WI38 (cell line): ENCODE measurements around the gene ZBTB44.

Source experiments
- H3K4me3 ChIP-seq: 2 replicates; pipeline ENCODE4 v1.5.1; 2011; ENCODE audit warnings: low read depth, mild to moderate bottlenecking, control low read depth, low read length
- CTCF ChIP-seq: IDR thresholded peaks from 2 replicates; pipeline ENCODE4 v1.5.1; 2012; ENCODE audit warnings: low read depth, mild to moderate bottlenecking, control low read depth, low read length

Gene ZBTB44

GRCh38 chr11:130191896-130192295, 122.8 kb downstream of the ZBTB44 start:
- no peak for TF ChIP-seq CTCF

GRCh38 chr11:130190371-130190881, 124.3 kb downstream of the ZBTB44 start:
- no peak for TF ChIP-seq CTCF

More at GRCh38 chr11:130191896-130192295, 122.8 kb downstream of the ZBTB44 start:
- H3K4me3 ChIP-seq, result no peak overlapping the region

GRCh38 chr11:130189492-130190210, 125.1 kb downstream of the ZBTB44 start:
- H3K4me3 ChIP-seq, result no peak overlapping the region
- TF ChIP-seq CTCF, result no peak

More at GRCh38 chr11:130190371-130190881, 124.3 kb downstream of the ZBTB44 start:
- no peak overlapping the region for H3K4me3 ChIP-seq

GRCh38 chr11:130188585-130189347, 126.0 kb downstream of the ZBTB44 start:
- no peak for TF ChIP-seq CTCF
- H3K4me3 ChIP-seq, result no peak overlapping the region

- no peak overlapping the region for H3K4me3 ChIP-seq
- no peak for TF ChIP-seq CTCF
Observed at GRCh38 chr11:130188047-130188446, 126.7 kb downstream of the ZBTB44 start.

- no peak overlapping the region for H3K4me3 ChIP-seq
- no peak for TF ChIP-seq CTCF
Observed at GRCh38 chr11:130187096-130187495, 127.6 kb downstream of the ZBTB44 start.
